GM21526 (cell line): Measurements from ENCODE around the gene IL12A.
A peak's percentile ranks its signal among the peaks of the same experiment; 100 is the strongest.

Experiments
- ATAC-seq: cut with Tn5 transposase; IDR thresholded peaks from one replicate; pipeline ENCODE4 v1.9.1; 2021; ENCODE audit warnings: moderate library complexity; ENCODE audit not compliant: unreplicated experiment, low FRiP score

Gene IL12A

GRCh38 chr3:160023476-160023875, 34.8 kb downstream of the IL12A start:
- no peak for ATAC-seq

DNA sequence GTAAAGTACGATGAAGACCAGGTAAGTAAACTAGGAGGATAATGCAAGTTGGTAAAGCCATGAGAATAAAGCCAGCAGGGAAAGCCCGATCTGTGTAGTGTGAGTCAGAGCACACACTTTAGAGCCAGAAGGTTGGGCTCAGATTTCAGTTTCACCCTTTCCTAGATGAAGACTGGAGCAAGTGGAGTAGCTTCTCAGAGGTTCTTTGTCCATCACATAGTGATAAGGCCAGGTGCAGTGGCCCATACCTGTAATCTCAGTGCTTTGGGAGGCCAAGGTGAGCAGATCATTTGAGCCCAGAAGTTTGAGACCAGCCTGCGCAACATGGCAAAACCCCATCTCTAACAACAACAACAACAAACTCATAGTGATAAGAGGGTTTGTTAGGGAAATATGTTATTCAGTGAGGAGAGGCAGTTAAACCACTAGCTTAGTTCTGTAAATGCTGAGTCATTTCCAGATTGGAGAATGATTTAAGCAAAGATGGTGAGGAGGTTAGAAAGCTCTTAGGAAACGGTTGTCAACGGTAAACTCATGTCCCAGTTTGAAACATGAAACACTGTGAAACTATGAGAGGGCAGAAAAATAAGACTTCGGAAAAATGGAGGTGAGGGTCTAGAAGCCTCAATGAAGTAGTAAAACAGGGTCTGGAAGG, 39.0 kb downstream of the IL12A start:
- ATAC-seq: peak; percentile 89

- ATAC-seq: no peak
These were observed 47.1 kb downstream of the IL12A start for GRCh38 chr3:160035757-160036156.

- peak; percentile 52 for ATAC-seq
These were observed 50.4 kb downstream of the IL12A start for GRCh38 chr3:160038862-160039562.

DNA sequence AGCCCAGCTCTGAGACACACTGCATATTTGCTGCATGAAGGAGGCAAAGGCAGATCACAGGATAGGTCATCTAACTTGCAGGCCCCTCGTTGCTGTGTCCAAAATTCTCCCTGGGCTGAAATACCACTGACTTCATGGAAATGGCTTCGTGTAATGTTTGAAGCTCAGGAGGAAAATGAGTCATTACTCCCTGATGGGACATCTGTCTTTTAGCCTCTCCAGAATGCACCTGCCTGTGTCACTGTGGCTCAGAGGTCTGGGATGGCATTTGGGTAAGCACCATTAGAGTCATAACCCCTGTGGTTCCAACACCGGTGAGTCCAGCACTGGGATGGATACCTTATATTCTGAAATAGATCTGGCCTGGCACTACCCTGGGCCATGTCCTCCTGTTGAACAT, 51.5 kb downstream of the IL12A start:
- ATAC-seq: no peak

- no peak for ATAC-seq
These were observed 52.8 kb downstream of the IL12A start for GRCh38 chr3:160041465-160041864.

DNA sequence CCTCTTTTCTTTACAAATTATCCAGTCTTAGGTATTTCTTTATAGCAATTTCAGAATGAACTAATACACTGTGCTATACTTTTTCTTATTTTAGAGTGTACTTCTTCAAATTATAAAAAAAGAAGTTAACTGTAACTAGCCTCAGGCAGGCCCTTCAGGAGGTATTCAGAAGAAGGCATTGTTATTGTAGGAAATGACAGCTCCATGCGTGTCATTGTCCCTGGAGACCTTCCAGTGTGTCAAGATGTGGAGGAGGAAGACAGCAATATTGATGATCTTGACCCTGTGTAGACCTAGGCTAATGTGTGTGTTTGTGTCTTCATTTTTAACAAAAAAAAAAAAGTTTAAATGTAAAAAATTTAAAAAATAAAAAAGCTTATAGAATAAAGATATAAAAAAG, 55.5 kb downstream of the IL12A start:
- ATAC-seq: no peak
